Endothelial cell of umbilical vein (primary cell): ENCODE measurements around the gene GPAT3. TPM values are rescaled to one million over a fixed set of nuclear protein-coding genes. Genes with fewer than 3 reads are reported as not detected.

Experiments
- BruUV-seq: library from RNA; stranded (reverse); fragments of 400-500 nt; replicated peaks from 2 replicates; lab custom pipeline; 2021; lab: Mats Ljungman, UMichigan
- CTCF ChIA-PET: fragments of 300-600, 350-600 bp; sonication (Branson Sonifier 250); formaldehyde crosslinking; loops from one replicate; lab custom pipeline; 2021; ENCODE audit warnings: antibody characterized with exemption, inconsistent platforms; lab: Charles Lee
- POLR2A ChIA-PET: fragments of 300-600, 350-600 bp; sonication (Branson Sonifier 250); formaldehyde crosslinking; loops from one replicate; lab custom pipeline; 2021; ENCODE audit warnings: antibody characterized with exemption, inconsistent platforms; lab: Charles Lee
- DNase-seq: peaks from one replicate; pipeline ENCODE4 v3.0.0-alpha.2; 2011; ENCODE audit warnings: low read depth, low spot score
- FAIRE-seq: peaks from 2 replicates; lab custom pipeline; 2011; peaks lifted over from hg19 to GRCh38; lab: Jason Lieb, UNC
- H2AFZ ChIP-seq: 2 replicates; pipeline ENCODE4 v1.6.0; 2012; ENCODE audit warnings: low read depth, low read length, control low read depth, inconsistent platforms
- H3K27ac ChIP-seq: 2 replicates; pipeline ENCODE4 v1.5.1; 2011; ENCODE audit warnings: low read depth, mild to moderate bottlenecking, control low read depth, low read length, moderate library complexity; ENCODE audit not compliant: insufficient read depth
- H3K27me3 ChIP-seq, 2 experiments: 2 replicates each; pipeline versions ENCODE4 v1.6.0 to v1.6.1; 2011; ENCODE audit warnings: low read length in 2 of 2, mixed read lengths in 1 of 2; ENCODE audit not compliant: control insufficient read depth in 2 of 2, insufficient read depth in 2 of 2
- H3K36me3 ChIP-seq, 2 experiments: 2 replicates in 1 of 2; 3 replicates in 1 of 2; pipeline ENCODE4 v1.5.1; 2011; ENCODE audit warnings: low read length in 2 of 2, mild to moderate bottlenecking in 1 of 2, moderate library complexity in 1 of 2; ENCODE audit not compliant: control insufficient read depth in 2 of 2, insufficient read depth in 2 of 2; ENCODE audit errors: extremely low read depth in 1 of 2
- H3K4me1 ChIP-seq: 3 replicates; pipeline ENCODE4 v1.5.1; 2011; ENCODE audit warnings: mild to moderate bottlenecking, low read length; ENCODE audit not compliant: control insufficient read depth, insufficient read depth; ENCODE audit errors: extremely low read depth
- H3K4me2 ChIP-seq: 2 replicates; pipeline ENCODE4 v1.6.1; 2011; ENCODE audit warnings: low read length, control low read depth, mixed read lengths; ENCODE audit not compliant: insufficient read depth
- H3K4me3 ChIP-seq, 3 experiments: fragments of 200-600 bp in 1 of 3; sonication (generic), shearing (Covaris generic) in 1 of 3; replicated peaks in 1 of 3; 2 replicates each; pipeline ENCODE4 v1.5.1; 2011 to 2016; ENCODE audit warnings: control low read depth in 3 of 3, low read length in 3 of 3, mild to moderate bottlenecking in 2 of 3, inconsistent platforms in 1 of 3, low read depth in 1 of 3, moderate library complexity in 1 of 3; ENCODE audit not compliant: insufficient read depth in 1 of 3
- H3K79me2 ChIP-seq: 2 replicates; pipeline ENCODE4 v1.6.0; 2012; ENCODE audit warnings: low read length, inconsistent platforms; ENCODE audit not compliant: control insufficient read depth, insufficient read depth
- H3K9ac ChIP-seq: replicated peaks from 2 replicates; pipeline ENCODE3; 2011; ENCODE audit warnings: low read length, control low read depth; ENCODE audit not compliant: insufficient read depth; ENCODE audit errors: extremely low read depth
- H3K9me1 ChIP-seq: replicated peaks from 3 replicates; pipeline ENCODE4 v1.6.0; 2011; ENCODE audit warnings: mild to moderate bottlenecking, low read length; ENCODE audit not compliant: control insufficient read depth, insufficient read depth; ENCODE audit errors: extremely low read depth
- H3K9me3 ChIP-seq: replicated peaks from 2 replicates; pipeline ENCODE4 v1.5.1; 2012; ENCODE audit warnings: low read length, inconsistent platforms; ENCODE audit not compliant: control insufficient read depth, insufficient read depth
- H4K20me1 ChIP-seq: replicated peaks from 2 replicates; pipeline ENCODE3; 2011; ENCODE audit warnings: mild to moderate bottlenecking, low read length; ENCODE audit not compliant: control insufficient read depth, insufficient read depth; ENCODE audit errors: extremely low read depth
- CTCF ChIP-seq, 2 donors: IDR thresholded peaks; 1 replicate in 1 of 2; 2 replicates in 1 of 2; pipeline ENCODE4 v1.5.1; 2011; ENCODE audit warnings: low read length in 2 of 2, mild to moderate bottlenecking in 2 of 2, moderate library complexity in 2 of 2, control low read depth in 1 of 2, inconsistent platforms in 1 of 2, low read depth in 1 of 2; ENCODE audit not compliant: insufficient read depth in 1 of 2; ENCODE audit errors: extremely low read depth in 1 of 2
- EZH2 ChIP-seq: IDR thresholded peaks from 2 replicates; pipeline ENCODE4 v1.6.1; 2012; ENCODE audit warnings: borderline replicate concordance, low read depth, mild to moderate bottlenecking, moderate library complexity, low read length, inconsistent platforms; ENCODE audit not compliant: severe bottlenecking
- FOS ChIP-seq: IDR thresholded peaks from 2 replicates; pipeline ENCODE4 v1.6.1; 2011; ENCODE audit warnings: mild to moderate bottlenecking, low read length, moderate library complexity, borderline replicate concordance; ENCODE audit not compliant: insufficient read depth
- GATA2 ChIP-seq: IDR thresholded peaks from 2 replicates; pipeline ENCODE4 v1.7.0; 2011; ENCODE audit warnings: low read depth, mild to moderate bottlenecking, moderate library complexity, mixed read lengths, low read length; ENCODE audit not compliant: insufficient read length, insufficient read depth
- JUN ChIP-seq: IDR thresholded peaks from 2 replicates; pipeline ENCODE4 v1.6.1; 2011; ENCODE audit warnings: borderline replicate concordance, low read depth; ENCODE audit not compliant: insufficient read length, insufficient read depth
- MAX ChIP-seq: IDR thresholded peaks from 2 replicates; pipeline ENCODE4 v1.6.1; 2011; ENCODE audit not compliant: insufficient read depth, insufficient read length
- MYC ChIP-seq: IDR thresholded peaks from one replicate; pipeline ENCODE4 v1.6.1; 2011; ENCODE audit warnings: mild to moderate bottlenecking, low read depth, low read length
- POLR2A ChIP-seq: IDR thresholded peaks from 2 replicates; pipeline ENCODE4 v1.6.1; 2012; ENCODE audit warnings: low read depth, mild to moderate bottlenecking, control low read depth, low read length
- POLR2AphosphoS5 ChIP-seq: IDR thresholded peaks from 2 replicates; pipeline ENCODE4 v1.6.1; 2012; ENCODE audit warnings: low read depth, mild to moderate bottlenecking, control low read depth, low read length, moderate library complexity; ENCODE audit not compliant: insufficient read depth
- dilution Hi-C: fragments of 300-500 bp; cut with MboI; formaldehyde crosslinking; loops from one replicate; pipeline ENCODE4 v1.15.0; 2019; ENCODE audit warnings: low sequenced_read_pairs; ENCODE audit not compliant: extremely low pct_ligation_motif_present
- intact Hi-C: fragments of 100-400 bp; cut with micrococcal nuclease; formaldehyde crosslinking; loops from one replicate; pipeline ENCODE4 v1.10.0; 2022
- polyA plus RNA-seq, 4 experiments: library from polyadenylated mRNA; depleted of rRNA in 3 of 4; stranded (reverse) in 3 of 4; unstranded in 1 of 4; fragments of >200 nt; gene quantifications; 2 replicates each; pipeline versions ENCODE4 v1.2.1 to v1.2.3, GENCODE V29; 2011 to 2012; ENCODE audit warnings: missing spikeins in 1 of 4
- total RNA-seq: library from RNA; stranded (reverse); gene quantifications from 2 replicates; pipeline ENCODE4 v1.2.3, GENCODE V29; 2021

The GPAT3 gene
- total and polyA plus RNA-seq, 2 donors (not counting 3 experiments of a cell fraction or from before 2014, with no cell fraction given), result 0.36 to 2.1 TPM

- no peak overlapping the region for H3K27ac ChIP-seq
- dilution Hi-C loops (no loop called here), intact Hi-C loops (no loop called here)
- no peaks in the 10 kb centered on the region for H3K4me1 ChIP-seq
- DNase-seq (no peak), FAIRE-seq (no peak)
- no peak for TF ChIP-seq JUN
- no peak for TF ChIP-seq CTCF (IDR thresholded peaks at IDR 0.05; ENCODE audit: extremely low read depth in 1 of 2, insufficient read depth in 1 of 2, low read depth in 1 of 2, low read length in 2 of 2)
- no peak for TF ChIP-seq FOS
- TF ChIP-seq POLR2A, result no peak
- no peak for TF ChIP-seq GATA2
- TF ChIP-seq EZH2, result no peak
- no peak for TF ChIP-seq POLR2AphosphoS5
- no peak for TF ChIP-seq MYC
- no peak for TF ChIP-seq MAX
- POLR2A ChIA-PET, result no interaction called here
- H4K20me1 ChIP-seq, result no peaks in the 10 kb centered on the region
- no peaks in the 10 kb centered on the region for H3K36me3 ChIP-seq
- H3K9me3 ChIP-seq, result no peaks in the 10 kb centered on the region
- no peak overlapping the region for H3K4me3 ChIP-seq
- BruUV-seq, result no TSS peak
- CTCF ChIA-PET, result no interaction called here
- H3K9ac ChIP-seq, result no peak overlapping the region
- no peaks in the 10 kb centered on the region for H3K79me2 ChIP-seq
- no peak overlapping the region for H2AFZ ChIP-seq
- no peak overlapping the region for H3K4me2 ChIP-seq
- H3K27me3 ChIP-seq, result no peaks in the 10 kb centered on the region
- H3K9me1 ChIP-seq, result no peaks in the 10 kb centered on the region
Observed at GRCh38 chr4:83585982-83586508, 50.1 kb downstream of the GPAT3 start.
